Loucy (cell line): ENCODE measurements around the gene SOD1.

Source experiments
- H2AFZ ChIP-seq: fragments of 200-600 bp; sonication (generic); 2 replicates; pipeline ENCODE4 v1.6.0; 2016; ENCODE audit warnings: antibody characterized with exemption, mild to moderate bottlenecking, low read length, moderate library complexity
- H3F3A ChIP-seq: fragments of 200-600 bp; 2 replicates; pipeline ENCODE4 v1.6.0; 2016; ENCODE audit warnings: antibody characterized with exemption, low read depth, mild to moderate bottlenecking
- H3K27me3 ChIP-seq: fragments of 200-600 bp; sonication (generic); 2 replicates; pipeline ENCODE4 v1.6.1; 2014; ENCODE audit warnings: low read length, mild to moderate bottlenecking; ENCODE audit not compliant: insufficient read depth, poor library complexity, severe bottlenecking
- H3K36me3 ChIP-seq: fragments of 200-600 bp; sonication (generic); 2 replicates; pipeline ENCODE4 v1.6.1; 2016; ENCODE audit warnings: low read length; ENCODE audit not compliant: insufficient read depth
- H3K4me1 ChIP-seq: fragments of 200-600 bp; sonication (generic); 2 replicates; pipeline ENCODE4 v1.5.1; 2014; ENCODE audit warnings: low read length, mild to moderate bottlenecking; ENCODE audit not compliant: insufficient read depth, poor library complexity, severe bottlenecking
- H3K4me2 ChIP-seq: fragments of 200-600 bp; sonication (generic); 2 replicates; pipeline ENCODE4 v1.6.0; 2014; ENCODE audit warnings: antibody characterized with exemption, low read length, low read depth, mild to moderate bottlenecking; ENCODE audit not compliant: poor library complexity, severe bottlenecking
- H3K4me3 ChIP-seq: fragments of 200-600 bp; sonication (generic); 2 replicates; pipeline ENCODE4 v1.5.1; 2014; ENCODE audit warnings: low read length, mild to moderate bottlenecking, mixed read lengths; ENCODE audit not compliant: poor library complexity, severe bottlenecking
- H3K79me2 ChIP-seq: fragments of 200-600 bp; sonication (generic); 2 replicates; pipeline ENCODE4 v1.6.1; 2014; ENCODE audit warnings: low read length; ENCODE audit not compliant: insufficient read depth
- H3K9ac ChIP-seq: fragments of 200-600 bp; sonication (generic); 2 replicates; pipeline ENCODE4 v1.6.0; 2014; ENCODE audit warnings: mild to moderate bottlenecking, low read depth, low read length, moderate library complexity; ENCODE audit not compliant: poor library complexity, severe bottlenecking
- H3K9me2 ChIP-seq: fragments of 200-600 bp; sonication (generic); replicated peaks from 2 replicates; pipeline ENCODE4 v1.6.1; 2016; ENCODE audit warnings: low read depth, low read length, mixed read lengths
- H3K9me3 ChIP-seq: fragments of 200-600 bp; sonication (generic); 2 replicates; pipeline ENCODE4 v1.6.1; 2014; ENCODE audit warnings: mild to moderate bottlenecking, antibody characterized with exemption, low read length, low read depth; ENCODE audit not compliant: insufficient read depth
- H4K20me1 ChIP-seq: fragments of 200-600 bp; sonication (generic); 2 replicates; pipeline ENCODE4 v1.6.0; 2014; ENCODE audit warnings: antibody characterized with exemption, low read length, mild to moderate bottlenecking; ENCODE audit not compliant: insufficient read depth, poor library complexity, severe bottlenecking
- CTCF ChIP-seq: fragments of 200-600 bp; sonication (generic); conservative IDR thresholded peaks from 2 replicates; pipeline ENCODE4 v1.5.1; 2014; ENCODE audit warnings: mild to moderate bottlenecking, antibody characterized with exemption, low read length
- EZH2phosphoT487 ChIP-seq: fragments of 200-600 bp; IDR thresholded peaks from 2 replicates; pipeline ENCODE4 v1.6.1; 2018; ENCODE audit warnings: antibody characterized with exemption, mild to moderate bottlenecking, moderate library complexity, borderline replicate concordance

SOD1 gene

GRCh38 chr21:31660259-31660565 is 719 bp downstream of the SOD1 start:
- Histone ChIP-seq H3K4me3 (peak overlapping the region; percentile 89), H3K9me3 (no peaks in the 10 kb centered on the region), H3K36me3 (no peaks in the 10 kb centered on the region), H3K27me3 (no peaks in the 10 kb centered on the region), H3F3A (no peaks in the 10 kb centered on the region), H3K79me2 (peaks cover 56% of the 10 kb centered on the region), H3K4me1 (peaks cover 56% of the 10 kb centered on the region), H3K9me2 (no peaks in the 10 kb centered on the region), H3K4me2 (peak overlapping the region; percentile 80), H3K9ac (peak overlapping the region; percentile 79), H2AFZ (no peak overlapping the region; the same call in 1 of the 2 replicates), H4K20me1 (peaks cover 38% of the 10 kb centered on the region)
- TF ChIP-seq CTCF (0 out of 2 replicates have a peak, but pooled peaks have one; percentile 11), EZH2phosphoT487 (no peak)

GRCh38 chr21:31660591-31660990 is 1.1 kb downstream of the SOD1 start:
- Histone ChIP-seq H3K79me2 (peaks cover 59% of the 10 kb centered on the region), H3K27me3 (no peaks in the 10 kb centered on the region), H3K36me3 (no peaks in the 10 kb centered on the region), H2AFZ (no peak overlapping the region), H3K4me2 (peak overlapping the region; percentile 80), H3K9me3 (no peaks in the 10 kb centered on the region), H3K9me2 (no peaks in the 10 kb centered on the region), H3K4me1 (peaks cover 56% of the 10 kb centered on the region), H3K4me3 (peak overlapping the region; percentile 89), H3F3A (no peaks in the 10 kb centered on the region), H3K9ac (peak overlapping the region; percentile 79), H4K20me1 (peaks cover 42% of the 10 kb centered on the region)
- TF ChIP-seq CTCF: no peak
- TF ChIP-seq EZH2phosphoT487: no peak

- H3K36me3 ChIP-seq: peaks cover 23% of the 10 kb centered on the region
- H4K20me1 ChIP-seq: peaks cover 63% of the 10 kb centered on the region
- TF ChIP-seq CTCF (no peak), EZH2phosphoT487 (no peak)
- H3K4me1 ChIP-seq: peaks cover 55% of the 10 kb centered on the region
- H2AFZ ChIP-seq: no peak overlapping the region
- H3K9me2 ChIP-seq: no peaks in the 10 kb centered on the region
- H3K79me2 ChIP-seq: peaks cover 75% of the 10 kb centered on the region
- H3K4me2 ChIP-seq: peak overlapping the region; percentile 53
- H3K27me3 ChIP-seq: no peaks in the 10 kb centered on the region
- no peak overlapping the region for H3K9ac ChIP-seq
- no peaks in the 10 kb centered on the region for H3F3A ChIP-seq
- H3K4me3 ChIP-seq: peak overlapping the region; percentile 23
- no peaks in the 10 kb centered on the region for H3K9me3 ChIP-seq
Measured at GRCh38 chr21:31663584-31664249, 4.2 kb downstream of the SOD1 start.
